Stimulated activated CD4-positive, alpha-beta T cell treated with anti-CD3 and anti-CD28 coated beads, TNF-alpha, amount 100 ng/mL, for 48 hours (primary cell): Measurements from ENCODE around the gene TRABD2A.
A peak's percentile ranks its signal among the peaks of the same experiment; 100 is the strongest.

Source experiments
- DNase-seq, 3 donors: peaks; one replicate each; pipeline ENCODE4 v3.0.0-alpha.2; 2020; ENCODE audit warnings: low read depth in 3 of 3

TRABD2A gene

DNA sequence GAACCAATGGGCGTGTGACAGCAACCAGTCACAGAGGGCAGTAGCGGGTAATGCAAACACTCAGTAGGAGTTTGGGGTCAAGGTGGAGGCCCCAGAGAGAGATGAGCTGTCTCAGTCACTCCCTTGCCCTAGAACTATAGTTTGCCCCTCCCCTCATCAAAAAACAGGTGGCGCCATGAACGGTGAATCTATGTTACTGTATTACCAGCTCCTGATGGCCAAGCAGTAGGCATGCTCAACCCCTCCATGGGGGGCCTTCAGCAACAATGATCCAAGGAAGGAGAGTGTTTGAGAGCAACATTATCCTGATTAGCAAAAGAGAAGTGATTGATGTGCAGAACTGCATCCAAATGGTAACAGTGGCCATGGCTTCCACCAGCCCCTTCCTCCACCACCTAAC is 30.4 kb downstream of the TRABD2A start:
- DNase-seq = no peak

DNA sequence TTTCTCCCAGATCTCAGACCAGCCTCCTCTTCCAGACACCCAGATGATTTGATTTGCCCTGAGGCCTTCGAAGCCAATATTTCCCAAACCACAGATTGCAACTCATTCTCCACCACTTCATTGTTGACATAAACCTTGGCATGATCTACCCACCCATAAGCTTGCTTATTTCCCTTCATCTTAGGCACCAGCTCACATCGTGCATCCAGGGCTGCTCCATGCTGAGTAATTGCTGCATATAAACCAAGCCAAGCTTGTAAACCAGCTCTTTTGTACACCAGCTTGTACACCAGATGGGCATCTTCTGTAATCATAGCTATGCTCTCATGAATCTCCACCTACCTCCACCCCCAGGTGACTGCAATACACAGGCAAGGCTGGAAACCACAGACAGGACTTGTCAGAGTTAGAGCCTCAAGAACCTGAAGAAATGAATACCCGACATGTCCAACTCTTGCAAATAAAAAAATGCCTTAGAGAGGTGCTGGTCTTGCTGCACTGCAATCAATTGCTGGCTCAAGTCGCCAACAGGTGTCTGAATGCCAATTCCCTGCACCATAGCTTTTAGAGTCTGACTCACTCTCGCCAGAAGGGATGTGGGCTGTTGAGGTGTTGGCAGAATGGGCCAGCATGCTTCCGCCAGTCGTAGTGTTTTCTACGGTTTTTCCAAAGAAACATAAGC is 31.5 kb downstream of the TRABD2A start:
- DNase-seq = peak in 1 of 3 donors; percentile 23

GRCh38 chr2:84847326-84848050 is 33.4 kb downstream of the TRABD2A start:
- no peak for DNase-seq

- no peak for DNase-seq
Measured at GRCh38 chr2:84846741-84847142, 34.1 kb downstream of the TRABD2A start.

- DNase-seq = no peak
Measured at GRCh38 chr2:84846041-84846663, 34.7 kb downstream of the TRABD2A start.

- DNase-seq = no peak
Measured at GRCh38 chr2:84844141-84844540, 36.7 kb downstream of the TRABD2A start.

- DNase-seq = no peak
Measured at GRCh38 chr2:84841577-84841976, 39.3 kb downstream of the TRABD2A start.

DNA sequence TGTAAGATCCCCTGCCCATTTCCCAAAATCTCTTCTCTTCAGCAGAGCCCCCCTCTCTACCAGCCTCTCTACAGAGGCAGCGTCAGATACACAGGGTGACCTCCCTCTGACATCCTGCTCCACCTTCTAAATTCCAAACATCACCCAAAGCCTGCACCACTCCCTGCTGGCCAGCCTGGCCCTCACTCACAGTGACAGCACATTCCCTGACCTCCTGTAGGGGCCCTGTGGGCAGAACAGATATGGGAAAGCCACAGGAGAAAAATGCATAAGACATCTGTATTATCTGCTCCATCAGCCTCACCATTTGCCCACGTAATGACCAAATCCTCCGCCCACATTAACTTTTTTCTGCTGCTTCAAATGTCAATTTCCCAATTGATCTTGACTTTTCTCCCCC is 40.6 kb downstream of the TRABD2A start:
- no peak for DNase-seq

DNA sequence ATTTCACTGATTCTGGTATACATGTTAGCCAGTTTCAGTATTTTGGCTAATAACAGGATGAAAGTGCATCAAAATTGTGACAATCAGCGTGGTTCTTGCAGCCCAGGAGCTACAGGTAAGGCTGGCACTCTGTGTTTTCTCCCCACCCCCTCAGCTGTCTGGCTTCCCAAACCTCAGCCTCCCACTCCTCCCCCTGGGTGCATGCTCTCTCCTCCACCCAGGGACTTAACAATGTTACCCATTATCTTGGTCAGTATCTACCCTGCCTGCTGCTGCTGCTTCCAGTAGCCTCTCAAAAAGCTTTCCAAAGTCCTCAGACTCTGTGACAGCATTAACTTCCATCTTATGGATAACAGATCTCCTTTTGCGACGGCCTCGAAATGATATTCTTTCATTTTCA is 41.0 kb downstream of the TRABD2A start:
- no peak for DNase-seq

DNA sequence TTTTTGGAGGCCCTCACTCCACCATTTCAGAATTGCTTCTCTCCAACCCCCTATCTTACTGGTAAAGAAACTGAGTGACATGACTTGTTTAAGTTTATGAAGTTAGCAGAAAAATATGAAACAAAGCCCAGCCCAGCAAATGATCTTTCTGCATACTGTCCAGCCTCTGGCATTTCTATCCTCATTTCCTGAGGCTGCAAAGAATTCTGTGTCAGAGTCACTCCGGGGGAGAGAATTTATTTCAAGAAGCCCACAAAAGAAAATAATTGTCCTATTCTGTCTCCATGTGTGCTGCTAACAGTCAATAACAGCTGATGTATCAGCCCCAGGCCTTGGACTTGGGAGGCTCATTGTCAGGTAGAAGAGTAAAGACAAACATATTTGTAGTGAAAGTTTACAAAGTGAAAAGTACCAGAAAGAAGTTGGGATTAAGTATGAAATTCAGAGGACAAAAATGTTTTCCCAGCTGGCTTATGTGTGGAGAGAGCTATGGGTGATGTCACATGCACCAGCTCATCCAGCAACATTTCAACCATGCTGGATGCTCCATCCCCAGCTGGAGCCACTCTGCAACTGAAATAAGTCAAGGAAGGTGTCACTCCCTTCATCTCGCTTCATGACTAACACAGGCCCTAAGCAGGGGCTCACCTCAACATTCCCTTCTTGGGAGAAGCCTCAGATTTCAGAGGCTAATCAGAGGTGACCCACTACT is 42.3 kb downstream of the TRABD2A start:
- DNase-seq = no peak

- DNase-seq = no peak
Measured at GRCh38 chr2:84836215-84836614, 44.7 kb downstream of the TRABD2A start.

GRCh38 chr2:84833481-84834150 is 47.3 kb downstream of the TRABD2A start:
- no peak for DNase-seq

- DNase-seq = no peak
Measured at GRCh38 chr2:84832772-84833461, 48.0 kb downstream of the TRABD2A start.

DNA sequence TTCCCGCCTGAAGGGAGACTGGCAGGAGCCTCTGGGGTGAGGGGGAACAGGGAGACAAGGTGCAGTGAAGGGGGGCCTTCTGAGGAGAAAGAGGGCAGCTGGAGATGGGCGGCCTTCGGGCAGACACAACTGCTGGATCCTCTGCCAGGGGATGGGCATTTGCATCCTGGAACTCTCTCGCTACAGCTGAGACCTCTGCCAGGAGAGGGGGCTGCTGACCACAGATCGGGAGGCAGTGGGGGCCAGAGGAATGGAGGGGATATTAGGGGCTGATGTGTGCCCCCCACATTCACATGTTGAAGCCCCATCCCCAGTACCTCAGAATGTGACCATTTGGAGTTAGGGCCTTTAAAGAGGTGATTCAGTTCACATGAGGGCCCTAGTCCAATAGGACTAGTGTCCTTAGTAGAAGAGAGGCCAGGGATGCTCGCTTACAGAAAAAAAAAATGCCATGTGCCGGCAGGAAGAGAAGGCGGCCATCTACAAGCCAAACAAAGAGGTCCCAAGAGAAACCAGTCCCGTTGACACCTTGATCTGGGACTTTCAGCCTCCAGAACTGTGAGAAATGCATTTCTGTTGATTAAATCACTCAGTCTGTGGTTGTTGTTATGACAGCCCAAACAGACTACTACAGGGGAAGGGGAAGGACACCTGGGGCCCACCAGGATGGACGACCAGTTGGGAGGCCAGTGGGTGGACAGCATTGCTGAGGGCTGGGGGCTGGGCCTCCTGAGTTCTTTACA is 50.0 kb downstream of the TRABD2A start:
- no peak for DNase-seq

- no peak for DNase-seq
Measured at GRCh38 chr2:84830095-84830494, 50.8 kb downstream of the TRABD2A start.

DNA sequence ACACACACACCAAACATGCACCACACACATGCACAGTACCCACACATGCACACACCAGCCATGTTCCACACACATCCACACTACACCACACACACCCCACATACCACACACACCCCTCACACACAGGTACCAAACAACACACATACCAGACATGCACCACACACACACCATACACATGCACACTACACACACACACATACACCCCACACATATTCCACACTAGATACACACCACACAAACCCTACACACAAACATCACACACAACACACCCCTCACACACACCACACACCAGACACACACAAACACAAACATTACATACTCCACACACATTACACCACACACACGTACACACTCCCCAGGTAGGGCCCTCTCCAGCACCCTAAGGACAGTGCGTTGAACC is 51.2 kb downstream of the TRABD2A start:
- DNase-seq = no peak

DNA sequence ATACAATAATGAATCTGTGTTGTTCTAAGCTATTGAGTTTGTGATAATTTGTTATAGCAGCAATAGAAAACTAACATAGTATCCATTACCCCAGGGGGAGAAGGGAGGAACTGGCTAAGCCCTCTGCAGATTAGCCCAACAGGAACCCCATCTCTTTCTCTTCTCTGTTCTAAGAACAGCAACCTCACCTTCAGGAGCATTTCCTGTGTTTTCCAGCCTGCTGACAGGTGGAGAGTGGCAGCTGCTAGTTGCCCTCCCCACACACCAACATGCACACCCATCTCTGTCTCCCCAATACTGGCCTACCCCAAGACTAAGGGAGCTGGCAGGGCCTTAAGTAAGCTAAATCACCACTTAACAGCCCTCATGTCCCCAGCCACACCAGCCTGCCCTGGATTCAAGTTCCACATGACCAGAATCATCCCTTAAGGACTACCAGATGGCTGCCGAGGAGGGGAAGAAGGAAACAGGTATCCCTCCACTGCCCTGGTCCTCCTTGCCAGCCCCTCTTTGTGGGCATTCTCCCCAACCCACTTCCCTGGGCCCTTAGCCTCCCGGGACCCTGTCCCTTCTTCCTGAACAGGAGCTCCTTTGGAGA is 52.8 kb downstream of the TRABD2A start:
- DNase-seq = no peak

- DNase-seq = no peak
Measured at GRCh38 chr2:84823788-84824187, 57.1 kb downstream of the TRABD2A start.

DNA sequence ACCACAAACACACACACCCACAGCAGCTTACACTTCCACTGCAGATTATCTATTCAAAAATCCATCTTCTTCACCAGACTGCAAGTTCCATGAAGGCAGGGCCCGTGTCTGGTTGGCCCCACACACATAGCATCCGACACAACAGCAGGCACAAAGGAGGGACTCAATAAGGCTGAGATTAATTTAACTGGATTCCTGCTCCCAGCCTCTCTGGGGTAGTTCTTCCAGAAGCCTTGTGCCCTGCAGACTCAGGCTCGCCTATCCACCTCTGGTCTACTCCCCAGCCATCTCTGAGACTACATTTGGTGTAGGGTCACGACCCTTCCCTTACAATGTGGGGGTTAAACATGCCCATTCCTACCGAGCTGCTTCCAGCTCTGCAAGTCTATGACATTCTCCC is 57.7 kb downstream of the TRABD2A start:
- no peak for DNase-seq

- DNase-seq = no peak
Measured at GRCh38 chr2:84821806-84822205, 59.1 kb downstream of the TRABD2A start.
